ENCODE data around the gene CDC42EP5. TPM values are rescaled to one million over a fixed set of nuclear protein-coding genes. Genes with fewer than 3 reads are reported as not detected.
"Not testable (repeated sequence)": the region's sequence is repeated elsewhere in the genome, so short reads cannot be mapped to it uniquely, and the experiment has no call there.

CDC42EP5 gene
- total and polyA plus RNA-seq, 7 experiments from 2014 or later: not detected

DNA sequence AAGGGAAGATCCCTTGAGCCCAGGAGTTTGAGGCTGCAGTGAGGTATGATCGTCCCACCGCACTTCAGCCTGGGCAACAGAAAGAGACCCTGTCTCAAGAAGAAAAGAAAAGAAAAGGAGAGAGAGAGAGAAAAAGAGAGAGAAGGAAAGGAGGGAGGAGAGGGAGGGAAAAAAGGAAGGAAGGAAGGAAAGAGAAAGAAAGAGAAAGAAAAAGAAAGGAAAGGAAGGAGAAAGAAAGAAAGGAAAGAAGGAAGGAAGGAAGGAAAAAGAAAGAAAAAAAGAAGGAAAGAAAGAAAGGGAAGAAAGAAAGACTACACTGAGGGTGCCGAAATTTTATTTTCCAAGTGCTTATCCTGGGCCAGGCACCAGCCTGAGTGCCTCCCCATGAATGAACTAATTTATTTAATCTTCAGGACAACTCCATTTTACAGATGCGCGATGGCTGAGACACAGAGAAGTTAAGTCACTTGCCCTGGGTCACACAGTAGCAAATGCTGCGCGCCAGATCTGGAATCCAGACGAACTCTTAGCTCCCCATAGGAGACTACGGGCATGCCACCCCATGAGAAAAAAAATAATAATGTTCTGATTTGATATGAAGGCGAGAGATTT lies 2.7 kb downstream of the CDC42EP5 start:
- no peak for DNase-seq
- H3K9me3 ChIP-seq (ENCODE audit: control insufficient read depth in 2 of 3, low read length in 3 of 3): no peaks in the 10 kb centered on the region
- no peaks in the 10 kb centered on the region for H3K4me1 ChIP-seq (ENCODE audit: control insufficient read depth in 2 of 2, insufficient read depth in 2 of 2, low read length in 2 of 2)
- H3K27me3 ChIP-seq (ENCODE audit: control insufficient read depth in 2 of 2, insufficient read depth in 2 of 2, low read length in 2 of 2): peaks cover 3 to 4% of the 10 kb centered on the region in 2 donors
- ChIA-PET POLR2A (interaction anchor here (0.6 to 1.6 kb wide), 2 partner anchors 22 to 1166 kb away, joined by 3 to 6 read pairs; partner anchors contain the start of gene LENG8), CTCF (interaction anchor here (0.5 kb wide), 1 partner anchor 10 kb away, joined by 3 read pairs; no protein-coding TSS in a partner anchor)
- no peaks in the 10 kb centered on the region for H3K36me3 Mint-ChIP-seq
- no peak overlapping the region for H3K4me3 ChIP-seq (ENCODE audit: low read length)
- ATAC-seq: no peak
- peak overlapping the region in 4 of 10 donors; percentile 25 to 46 (median 40) for H3K4me3 Mint-ChIP-seq
- H3K27ac Mint-ChIP-seq: no peak overlapping the region
- H3K36me3 ChIP-seq (ENCODE audit: control insufficient read depth in 2 of 3, insufficient read depth in 3 of 3, low read length in 3 of 3): no peaks in the 10 kb centered on the region
- intact Hi-C loops (cut with micrococcal nuclease): no loop called here
- H3K27ac ChIP-seq (ENCODE audit: low read depth, low read length): no peak overlapping the region
- H3K4me1 Mint-ChIP-seq: peaks cover 10 to 23% (median 14%) of the 10 kb centered on the region in 7 donors
- peaks cover 31 to 63% (median 48%) of the 10 kb centered on the region in 5 donors for H3K27me3 Mint-ChIP-seq
- H3K9me3 Mint-ChIP-seq: peaks cover 0 to 7% (median 0%) of the 10 kb centered on the region in 11 donors

- Histone ChIP-seq H3K9me3 (ENCODE audit: control insufficient read depth in 2 of 3, low read length in 3 of 3) (no peaks in the 10 kb centered on the region), H3K4me3 (ENCODE audit: low read length) (no peak overlapping the region), H3K27me3 (ENCODE audit: control insufficient read depth in 2 of 2, insufficient read depth in 2 of 2, low read length in 2 of 2) (peaks cover 3 to 4% of the 10 kb centered on the region in 2 donors), H3K27ac (ENCODE audit: low read depth, low read length) (no peak overlapping the region), H3K36me3 (ENCODE audit: control insufficient read depth in 2 of 3, insufficient read depth in 3 of 3, low read length in 3 of 3) (no peaks in the 10 kb centered on the region), H3K4me1 (ENCODE audit: control insufficient read depth in 2 of 2, insufficient read depth in 2 of 2, low read length in 2 of 2) (peaks cover 1 to 3% of the 10 kb centered on the region in 2 donors)
- ChIA-PET CTCF (no interaction called here), POLR2A (interaction anchor here (1.6 kb wide), 1 partner anchor 21 kb away, joined by 6 read pairs; the partner anchor contains the start of gene LENG8)
- ATAC-seq: no peak
- intact Hi-C loops (cut with micrococcal nuclease): loop anchor here (10.0 kb wide), 3 partner anchors 335 to 1505 kb away; partner anchors contain the start of genes CNOT3 (in 1 of the 2), ZNF784 (in 1 of the 2) and ZNF816 (in 1 of the 2)
- H3K4me1 Mint-ChIP-seq: peaks cover 12 to 23% (median 15%) of the 10 kb centered on the region in 7 donors
- no peak overlapping the region for H3K4me3 Mint-ChIP-seq
- DNase-seq: no peak
- H3K9me3 Mint-ChIP-seq: peaks cover 0 to 7% (median 0%) of the 10 kb centered on the region in 11 donors
- peaks cover 31 to 61% (median 42%) of the 10 kb centered on the region in 5 donors for H3K27me3 Mint-ChIP-seq
- H3K36me3 Mint-ChIP-seq: peaks cover 0 to 2% (median 0%) of the 10 kb centered on the region in 5 donors
- no peak overlapping the region for H3K27ac Mint-ChIP-seq
Measured at GRCh38 chr19:54469496-54469934, 3.6 kb downstream of the CDC42EP5 start.

GRCh38 chr19:54466110-54466480 lies 7.0 kb downstream of the CDC42EP5 start:
- peaks cover 0 to 12% (median 0%) of the 10 kb centered on the region in 5 donors for H3K36me3 Mint-ChIP-seq
- intact Hi-C loops (cut with micrococcal nuclease): loop anchor here (10.0 kb wide), 3 partner anchors 331 to 1501 kb away; partner anchors contain the start of genes CNOT3 (in 1 of the 2), ZNF784 (in 1 of the 2) and ZNF816 (in 1 of the 2)
- Histone ChIP-seq H3K36me3 (ENCODE audit: control insufficient read depth in 2 of 3, insufficient read depth in 3 of 3, low read length in 3 of 3) (peaks cover 0 to 13% (median 0%) of the 10 kb centered on the region in 3 experiments), H3K4me1 (ENCODE audit: control insufficient read depth in 2 of 2, insufficient read depth in 2 of 2, low read length in 2 of 2) (peaks cover 17 to 23% of the 10 kb centered on the region in 2 donors)
- H3K27ac ChIP-seq (ENCODE audit: low read depth, low read length); H3K4me3 ChIP-seq (ENCODE audit: low read length); H3K9me3 Mint-ChIP-seq; DNase-seq; H3K9me3 ChIP-seq (ENCODE audit: control insufficient read depth in 2 of 3, low read length in 3 of 3); H3K27me3 ChIP-seq (ENCODE audit: control insufficient read depth in 2 of 2, insufficient read depth in 2 of 2, low read length in 2 of 2); ATAC-seq; CTCF ChIA-PET: not testable (repeated sequence)
- POLR2A ChIA-PET: interaction anchor here (0.8 to 1.2 kb wide), 2 partner anchors 12 to 17 kb away, joined by 3 to 5 read pairs; partner anchors contain the start of gene LENG8
- H3K27ac Mint-ChIP-seq: peak overlapping the region in 2 of 9 donors; percentile 11 to 52
- H3K4me1 Mint-ChIP-seq: peaks cover 18 to 32% (median 26%) of the 10 kb centered on the region in 7 donors
- H3K27me3 Mint-ChIP-seq: peaks cover 23 to 47% (median 31%) of the 10 kb centered on the region in 5 donors
- peak overlapping the region; percentile 35 to 81 (median 62) for H3K4me3 Mint-ChIP-seq

DNA sequence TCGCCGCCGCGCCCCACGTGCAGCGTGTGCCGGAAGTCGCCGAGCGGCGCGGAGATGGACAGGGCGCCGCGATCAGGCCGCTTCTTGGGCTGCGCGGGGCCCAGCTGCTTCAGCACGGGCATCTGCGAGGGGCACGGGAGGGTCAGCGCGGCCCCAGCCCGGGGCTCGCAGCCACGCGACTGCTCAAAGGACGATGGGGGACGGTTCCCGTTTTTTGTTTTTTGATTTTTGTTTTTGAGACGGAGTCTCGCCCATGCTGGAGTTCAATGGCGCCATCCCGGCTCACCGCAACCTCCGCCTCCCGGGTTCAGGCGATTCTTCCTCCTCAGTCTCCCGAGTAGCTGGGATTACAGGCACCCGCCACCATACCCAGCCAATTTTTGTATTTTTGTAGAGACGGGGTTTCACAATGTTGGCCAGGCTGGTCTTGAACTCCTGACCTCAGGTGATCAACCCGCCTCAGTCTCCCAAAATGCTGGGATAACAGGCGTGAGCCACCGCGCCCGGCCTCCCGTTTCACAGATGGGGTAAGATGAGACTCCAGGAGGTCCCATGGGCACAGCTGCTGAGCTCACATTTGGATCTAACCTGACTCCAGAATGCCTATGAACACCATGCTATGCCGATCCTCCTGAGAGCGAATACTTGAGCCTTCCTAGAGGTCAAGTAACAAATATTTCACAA lies 7.5 kb downstream of the CDC42EP5 start:
- H3K4me3 ChIP-seq (ENCODE audit: low read length): no peak overlapping the region
- intact Hi-C loops (cut with micrococcal nuclease): loop anchor here (2.0 to 10.0 kb wide), 4 partner anchors 331 to 1501 kb away; partner anchors contain the start of genes CNOT3 (in 1 of the 2), ZNF784 (in 1 of the 2) and ZNF816 (in 1 of the 2)
- Mint-ChIP-seq H3K9me3 (peaks cover 0 to 5% (median 0%) of the 10 kb centered on the region in 11 donors), H3K27me3 (peaks cover 19 to 43% (median 26%) of the 10 kb centered on the region in 5 donors), H3K4me1 (peaks cover 16 to 28% (median 23%) of the 10 kb centered on the region in 7 donors), H3K4me3 (peak overlapping the region; percentile 35 to 81 (median 62)), H3K27ac (peak overlapping the region in 2 of 9 donors; percentile 11 to 52), H3K36me3 (peaks cover 0 to 12% (median 0%) of the 10 kb centered on the region in 5 donors)
- H3K4me1 ChIP-seq (ENCODE audit: control insufficient read depth in 2 of 2, insufficient read depth in 2 of 2, low read length in 2 of 2): peaks cover 17 to 23% of the 10 kb centered on the region in 2 donors
- DNase-seq (no peak), ATAC-seq (no peak)
- H3K9me3 ChIP-seq (ENCODE audit: control insufficient read depth in 2 of 3, low read length in 3 of 3): no peaks in the 10 kb centered on the region
- no peak overlapping the region for H3K27ac ChIP-seq (ENCODE audit: low read depth, low read length)
- CTCF ChIA-PET: no interaction called here
- peaks cover 1 to 3% of the 10 kb centered on the region in 2 donors for H3K27me3 ChIP-seq (ENCODE audit: control insufficient read depth in 2 of 2, insufficient read depth in 2 of 2, low read length in 2 of 2)
- POLR2A ChIA-PET: interaction anchor here (0.8 to 1.2 kb wide), 2 partner anchors 11 to 17 kb away, joined by 3 to 5 read pairs; partner anchors contain the start of gene LENG8
- peaks cover 0 to 18% (median 0%) of the 10 kb centered on the region in 3 experiments for H3K36me3 ChIP-seq (ENCODE audit: control insufficient read depth in 2 of 3, insufficient read depth in 3 of 3, low read length in 3 of 3)

- intact Hi-C loops (cut with micrococcal nuclease): loop anchor here (1.0 to 10.0 kb wide), 9 partner anchors 275 to 1500 kb away; partner anchors contain the start of genes CNOT3 (in 1 of the 2), PRPF31 (in 1 of the 2), TFPT (in 1 of the 2) and ZNF628 (in 1 of the 2)
- H3K27ac Mint-ChIP-seq: peak overlapping the region in 8 of 9 donors; percentile 86 to 98 (median 93)
- peaks cover 0 to 5% (median 0%) of the 10 kb centered on the region in 11 donors for H3K9me3 Mint-ChIP-seq
- peaks cover 0 to 24% (median under 1%) of the 10 kb centered on the region in 3 experiments for H3K36me3 ChIP-seq (ENCODE audit: control insufficient read depth in 2 of 3, insufficient read depth in 3 of 3, low read length in 3 of 3)
- no peaks in the 10 kb centered on the region for H3K9me3 ChIP-seq (ENCODE audit: control insufficient read depth in 2 of 3, low read length in 3 of 3)
- peaks cover 0 to 3% of the 10 kb centered on the region in 2 donors for H3K27me3 ChIP-seq (ENCODE audit: control insufficient read depth in 2 of 2, insufficient read depth in 2 of 2, low read length in 2 of 2)
- H3K36me3 Mint-ChIP-seq: peaks cover 0 to 12% (median 2%) of the 10 kb centered on the region in 5 donors
- H3K27ac ChIP-seq (ENCODE audit: low read depth, low read length): peak overlapping the region; percentile 71
- H3K4me1 Mint-ChIP-seq: peaks cover 9 to 25% (median 23%) of the 10 kb centered on the region in 7 donors
- peak overlapping the region; percentile 84 to 95 (median 92) for H3K4me3 Mint-ChIP-seq
- peaks cover 12 to 36% (median 19%) of the 10 kb centered on the region in 5 donors for H3K27me3 Mint-ChIP-seq
- H3K4me1 ChIP-seq (ENCODE audit: control insufficient read depth in 2 of 2, insufficient read depth in 2 of 2, low read length in 2 of 2): peaks cover 17 to 23% of the 10 kb centered on the region in 2 donors
- DNase-seq: peak in 8 of 9 donors; percentile 35 to 88 (median 45)
- peak; percentile 33 for ATAC-seq
- H3K4me3 ChIP-seq (ENCODE audit: low read length): peak overlapping the region; percentile 88
- POLR2A ChIA-PET: interaction anchor here (1.2 kb wide), 1 partner anchor 16 kb away, joined by 5 read pairs; the partner anchor contains the start of gene LENG8
- CTCF ChIA-PET: no interaction called here
Measured at GRCh38 chr19:54464630-54465425, 8.3 kb downstream of the CDC42EP5 start.
